GM19239 (cell line): ENCODE results near the gene HMGA1.

Experiments used
- DNase-seq: peaks from one replicate; pipeline ENCODE4 v3.0.0; 2011; ENCODE audit warnings: low spot score; ENCODE audit not compliant: insufficient read length
- FAIRE-seq: peaks from 2 replicates; lab custom pipeline; 2011; peaks lifted over from hg19 to GRCh38; lab: Jason Lieb, UNC

The HMGA1 gene, protein sequence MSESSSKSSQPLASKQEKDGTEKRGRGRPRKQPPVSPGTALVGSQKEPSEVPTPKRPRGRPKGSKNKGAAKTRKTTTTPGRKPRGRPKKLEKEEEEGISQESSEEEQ

DNA sequence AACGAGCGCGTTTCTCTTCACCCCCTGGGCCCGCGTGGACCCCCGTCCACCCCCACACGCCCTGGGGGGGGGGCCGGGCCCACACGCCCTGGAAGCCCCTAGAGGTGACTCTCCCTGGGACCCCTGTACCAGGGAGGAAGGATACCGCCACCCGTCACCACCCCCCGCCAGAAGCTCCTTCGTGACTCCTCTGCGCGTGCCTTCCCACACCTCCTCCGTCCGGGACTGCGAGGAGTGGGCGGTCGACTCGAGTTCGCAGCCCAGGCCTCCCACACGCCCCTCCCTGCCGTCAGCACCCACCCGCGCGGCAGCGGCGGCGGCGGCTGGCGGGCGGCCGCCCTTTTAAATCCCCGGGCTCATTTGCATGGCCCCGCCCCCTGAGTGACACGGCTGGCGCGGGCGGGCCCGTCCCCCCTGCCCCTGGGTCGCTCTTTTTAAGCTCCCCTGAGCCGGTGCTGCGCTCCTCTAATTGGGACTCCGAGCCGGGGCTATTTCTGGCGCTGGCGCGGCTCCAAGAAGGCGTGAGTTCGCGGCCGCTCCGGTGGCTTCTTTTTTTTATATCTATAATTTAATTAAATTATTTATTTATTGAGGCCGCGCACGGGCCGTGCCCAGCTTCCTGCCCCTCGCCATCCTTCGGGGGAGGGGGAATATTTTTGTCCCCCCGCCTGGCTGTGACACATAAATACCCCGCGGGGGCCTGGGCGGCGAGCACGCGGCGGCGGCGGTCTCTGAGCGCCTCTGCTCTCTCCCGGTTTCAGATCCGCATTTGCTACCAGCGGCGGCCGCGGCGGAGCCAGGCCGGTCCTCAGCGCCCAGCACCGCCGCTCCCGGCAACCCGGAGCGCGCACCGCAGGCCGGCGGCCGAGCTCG is at the start of gene HMGA1:
Gene HMGA1, plus strand, starts transcription at position 431 of the 873 bp plus-strand sequence. CDS start 3,908 bp downstream, outside the sequence.
- FAIRE-seq = peak; percentile 57
- peak; percentile 94 for DNase-seq

DNA sequence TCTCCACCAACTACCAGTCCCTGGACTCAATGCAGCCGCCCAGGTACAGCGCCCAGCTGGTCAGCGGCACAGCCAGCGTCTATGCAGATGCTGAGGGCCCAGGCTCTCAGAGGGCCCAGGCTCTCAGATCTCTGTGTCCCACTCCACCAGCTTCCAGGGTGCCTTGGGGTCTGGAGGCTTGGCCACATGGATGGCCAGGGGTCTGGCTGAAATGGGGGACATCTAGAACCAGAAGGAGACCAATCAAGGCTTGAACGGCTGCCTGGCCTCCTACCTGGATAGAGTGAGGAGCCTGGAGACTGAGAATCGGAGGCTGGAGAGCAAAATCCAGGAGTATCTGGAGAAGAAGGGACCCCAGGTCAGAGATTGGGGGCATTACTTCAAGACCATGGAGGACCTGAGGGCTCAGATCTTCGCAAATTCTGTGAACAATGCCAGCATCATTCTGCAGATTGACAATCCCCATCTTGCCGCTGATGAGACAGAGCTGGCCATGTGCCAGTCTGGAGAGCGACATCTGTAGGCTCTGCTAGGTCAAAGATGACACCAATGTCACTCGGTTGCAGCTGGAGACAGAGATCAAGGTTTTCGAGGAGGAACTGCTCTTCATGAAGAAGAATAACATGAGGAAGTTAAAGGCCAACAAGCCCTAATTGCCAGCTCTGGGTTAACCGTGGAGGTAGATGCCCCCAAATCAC is 46.7 kb upstream of the HMGA1 start:
- FAIRE-seq (no peak), DNase-seq (no peak)

DNA sequence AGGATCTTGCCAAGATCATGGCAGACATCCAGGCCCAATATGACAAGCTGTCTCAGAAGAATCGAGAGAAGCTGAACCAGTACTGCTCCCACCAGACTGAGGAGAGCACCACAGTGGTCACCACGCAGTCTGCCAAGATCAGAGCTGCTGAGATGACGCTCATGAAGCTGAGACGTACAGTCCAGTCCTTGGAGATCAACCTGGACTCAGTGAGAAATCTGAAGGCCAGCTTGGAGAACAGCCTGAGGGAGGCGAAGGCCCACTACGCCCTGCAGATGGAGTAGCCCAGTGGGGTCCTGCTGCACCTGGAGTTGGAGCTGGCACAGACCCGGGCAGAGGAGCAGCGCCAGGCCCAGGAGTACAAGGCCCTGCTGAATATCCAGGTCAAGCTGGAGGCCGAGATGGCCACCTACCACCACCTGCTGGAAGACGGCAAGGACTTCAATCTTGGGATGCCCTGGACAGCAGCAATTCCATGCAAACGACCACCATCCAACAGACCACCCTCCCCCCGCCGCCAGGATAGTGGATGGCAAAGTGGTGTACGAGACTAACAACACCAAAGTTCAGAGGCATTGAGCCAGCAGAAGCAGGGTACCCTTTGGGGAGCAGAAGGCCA is 46.1 kb upstream of the HMGA1 start:
- DNase-seq (no peak), FAIRE-seq (no peak)

DNA sequence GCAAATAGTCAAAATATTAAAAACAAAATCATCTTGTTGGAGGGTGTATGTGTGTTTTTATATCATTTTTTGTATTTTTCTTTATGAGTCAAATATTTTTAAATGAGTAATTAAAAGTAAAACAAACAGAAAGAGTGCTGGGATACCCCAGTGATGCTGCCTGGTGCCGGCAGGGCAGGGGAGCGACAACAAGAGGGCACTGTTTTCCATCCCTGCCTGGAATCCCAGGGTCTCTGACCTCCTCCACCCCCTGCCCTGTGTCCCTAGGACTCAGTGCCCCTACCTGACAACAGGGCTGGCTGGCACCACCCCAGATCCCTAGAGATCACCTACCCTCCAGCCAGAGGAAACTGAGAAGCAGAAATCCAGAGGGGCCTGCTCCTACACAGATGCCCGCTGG is 41.9 kb upstream of the HMGA1 start:
- FAIRE-seq = no peak
- DNase-seq = no peak

DNA sequence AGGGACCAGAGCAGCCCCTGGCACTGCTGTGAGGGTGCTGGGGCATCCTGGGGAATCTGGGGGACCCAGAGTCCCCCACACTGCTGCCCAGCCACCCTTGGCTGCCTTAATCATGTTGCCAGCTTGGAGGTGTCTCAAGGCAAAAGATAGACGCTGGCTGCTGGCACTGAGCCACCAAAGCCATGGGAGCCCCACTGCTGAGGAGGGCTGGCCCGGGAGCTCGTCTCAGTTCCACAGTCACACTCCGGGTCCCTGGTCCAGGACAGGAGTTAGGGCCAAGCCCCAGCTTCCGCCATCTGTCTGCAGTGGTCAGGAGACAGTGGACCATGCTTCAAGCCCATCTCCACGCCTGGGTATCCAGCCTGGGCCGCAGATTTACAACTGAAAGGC is 41.0 kb upstream of the HMGA1 start:
- no peak for FAIRE-seq

DNA sequence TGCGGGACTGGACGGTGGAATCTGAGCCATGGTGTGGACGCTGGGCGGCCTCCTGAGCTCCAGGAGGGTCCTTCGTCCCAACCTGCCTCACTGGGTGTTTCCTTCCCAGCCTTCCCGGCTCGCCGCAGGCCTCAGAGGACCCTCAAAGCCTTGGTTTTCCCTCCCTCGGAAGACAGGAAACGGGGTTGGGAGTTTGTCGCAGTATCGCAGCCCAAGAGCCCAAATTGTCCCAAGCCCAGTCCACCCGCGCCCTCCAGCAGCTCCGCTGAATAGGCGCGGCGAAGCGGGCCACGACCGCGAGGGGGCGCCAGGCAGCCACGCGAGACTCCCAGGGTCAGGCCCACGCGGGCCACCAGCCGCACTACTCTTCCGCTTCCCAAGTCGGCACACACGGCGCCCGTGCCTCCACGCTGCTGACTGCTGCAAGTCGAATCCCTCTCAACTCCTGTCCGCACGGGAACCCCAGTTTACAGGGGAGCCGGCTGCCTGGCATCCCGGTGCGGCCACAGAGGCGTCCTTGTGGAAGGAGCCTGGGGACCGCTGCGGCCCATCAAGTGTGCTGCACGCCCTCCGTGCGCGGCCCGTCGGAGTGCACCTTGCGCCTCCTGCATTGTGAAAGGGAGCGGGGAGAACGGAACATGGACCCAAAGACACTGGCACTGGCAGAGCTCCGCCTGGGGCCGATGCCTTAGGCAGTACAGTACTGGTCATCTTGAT is 40.4 kb upstream of the HMGA1 start:
- DNase-seq (peak; percentile 95), FAIRE-seq (no peak)

More for the DNA sequence above, 41.0 kb upstream of the HMGA1 start:
- no peak for DNase-seq

DNA sequence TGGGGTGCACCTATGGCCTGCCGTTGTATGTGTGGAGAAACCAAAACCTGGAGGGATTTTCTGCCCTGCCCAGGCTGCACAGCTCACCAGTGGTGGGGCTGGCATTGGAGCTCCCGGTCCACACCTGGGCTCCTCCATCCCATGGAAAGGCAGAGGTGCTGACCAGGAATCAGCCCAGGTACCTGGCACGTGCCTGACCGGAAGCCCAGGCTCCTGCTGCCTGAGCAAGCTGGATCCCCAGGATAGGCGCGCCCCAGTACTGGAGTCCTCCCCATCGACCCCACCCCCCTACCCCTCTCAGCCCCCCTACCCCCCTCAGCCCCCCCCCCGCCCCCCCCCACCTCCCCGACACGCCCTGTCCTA is 39.9 kb upstream of the HMGA1 start:
- no peak for DNase-seq
- FAIRE-seq = no peak

DNA sequence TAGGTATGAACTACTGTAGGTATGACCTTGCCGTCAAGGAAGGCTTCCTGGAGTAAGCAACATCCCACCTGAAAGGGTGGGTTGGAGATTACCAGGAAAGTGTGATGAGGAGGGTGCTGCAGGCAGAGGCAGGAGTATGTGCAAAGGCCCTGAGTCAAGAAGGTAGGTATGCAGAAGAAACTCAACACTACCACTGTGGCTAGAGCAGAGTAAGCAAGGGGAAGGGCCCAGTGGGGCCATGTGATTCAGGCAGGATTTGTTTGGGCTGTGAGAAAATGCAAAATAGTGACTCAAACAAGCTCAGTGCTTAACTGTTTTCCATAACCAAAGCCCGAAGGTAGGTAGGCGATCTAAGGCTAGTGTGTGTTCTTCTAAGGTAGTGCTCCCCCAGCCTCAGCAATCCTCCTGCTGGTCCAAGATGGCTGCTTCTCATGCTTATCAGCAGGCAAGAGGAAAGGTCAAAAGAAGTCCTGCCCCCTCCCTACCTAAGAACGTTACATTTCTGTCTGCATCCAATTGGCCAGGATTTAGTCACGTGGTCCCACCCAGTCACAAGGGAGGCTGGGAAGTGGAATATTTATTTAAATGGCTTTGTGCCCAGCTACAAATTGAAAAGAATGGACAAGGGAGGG is 36.2 kb upstream of the HMGA1 start:
- FAIRE-seq (no peak), DNase-seq (no peak)

DNA sequence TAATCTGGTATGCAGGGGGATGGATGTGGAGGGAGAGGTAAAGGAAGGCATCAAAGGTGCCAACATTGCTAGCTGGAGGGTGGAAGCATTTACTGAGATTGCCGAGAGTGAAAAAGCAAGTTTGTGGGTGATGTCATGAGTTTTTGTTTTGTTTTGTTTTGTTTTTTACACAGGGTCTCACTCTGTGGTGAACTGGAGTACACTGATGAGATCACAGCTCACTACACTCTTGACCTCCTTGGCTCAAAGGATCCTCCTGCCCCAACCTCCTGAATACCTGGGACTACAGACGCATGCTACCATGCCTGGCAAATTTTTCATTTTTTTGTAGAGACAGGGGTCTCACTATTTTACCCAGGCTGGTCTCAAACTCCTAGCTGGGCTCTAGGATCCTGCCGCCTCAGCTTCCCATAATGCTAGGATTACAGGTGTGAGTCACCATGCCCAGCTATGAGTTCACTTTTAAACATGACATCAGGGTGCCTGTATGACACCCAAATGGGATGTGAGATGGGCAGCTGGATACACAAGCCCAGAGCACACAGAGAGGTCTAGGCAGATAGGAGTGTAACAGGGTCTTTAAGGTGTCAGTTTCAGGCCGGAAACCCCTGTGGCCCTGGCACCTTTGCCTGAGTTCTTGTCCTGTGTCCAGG is 35.1 kb upstream of the HMGA1 start:
- no peak for FAIRE-seq
- DNase-seq = no peak

DNA sequence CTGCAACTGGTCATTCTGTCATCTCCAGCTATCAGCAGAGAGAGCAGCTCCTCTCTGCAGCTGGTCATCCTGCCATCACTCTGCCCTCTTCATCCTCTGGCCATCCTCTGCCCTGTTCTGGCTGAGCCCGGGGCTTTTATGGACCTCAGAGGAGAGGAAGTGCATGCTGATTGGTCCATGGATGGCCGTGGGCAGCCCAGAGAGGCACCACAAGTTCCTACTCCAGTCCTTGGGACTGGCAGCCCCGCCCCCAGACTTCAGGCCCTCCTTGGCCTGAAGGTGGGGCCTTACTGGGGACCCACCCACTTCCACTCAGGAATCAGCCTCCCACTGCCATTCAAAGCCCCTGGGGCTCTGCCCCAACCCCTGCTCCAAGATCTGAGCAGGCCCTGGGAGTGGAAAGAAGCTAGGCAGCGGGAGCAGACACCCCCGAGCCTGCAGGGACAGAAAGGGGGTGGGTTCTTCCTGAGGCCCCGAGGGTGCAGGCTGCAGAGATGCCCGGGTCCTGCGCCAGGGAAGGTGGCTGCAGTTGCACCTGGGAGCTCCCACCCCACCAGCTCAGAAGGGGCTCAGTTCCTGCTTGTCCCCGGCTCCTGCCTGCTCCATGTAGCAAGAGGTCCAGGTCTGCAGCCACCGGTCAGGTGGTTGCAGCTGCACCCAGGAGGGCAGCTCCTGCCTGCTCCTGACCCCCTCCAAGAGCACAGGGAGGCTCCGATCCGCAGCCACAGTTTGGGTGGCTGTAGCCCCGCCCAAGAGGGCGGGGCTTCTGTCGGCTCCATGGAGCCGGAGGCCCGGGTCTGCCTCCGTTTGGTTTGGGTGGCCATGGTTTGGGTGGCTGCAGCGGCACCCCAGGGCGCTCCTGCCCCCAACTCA is 34.1 kb upstream of the HMGA1 start:
- no peak for DNase-seq

DNA sequence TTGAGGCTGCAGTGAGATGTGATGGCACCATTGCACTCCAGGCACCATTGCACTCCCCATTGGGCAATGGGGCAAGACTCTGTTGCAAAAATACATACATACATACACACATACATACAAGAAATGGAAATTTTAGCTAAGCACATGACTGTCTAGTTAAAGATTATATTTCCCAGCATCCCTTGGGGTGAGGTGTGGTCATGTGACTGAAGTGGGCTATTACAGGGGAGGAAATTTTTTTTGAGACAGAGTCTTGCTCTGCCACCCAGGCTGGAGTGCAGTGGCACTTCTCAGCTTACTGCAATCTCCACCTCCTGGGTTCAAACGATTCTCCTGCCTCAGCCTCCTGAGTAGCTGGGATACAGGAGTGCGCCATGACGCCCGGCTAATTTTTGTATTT is 32.0 kb upstream of the HMGA1 start:
- no peak for FAIRE-seq

More for the DNA sequence above, 34.1 kb upstream of the HMGA1 start:
- FAIRE-seq = no peak

DNA sequence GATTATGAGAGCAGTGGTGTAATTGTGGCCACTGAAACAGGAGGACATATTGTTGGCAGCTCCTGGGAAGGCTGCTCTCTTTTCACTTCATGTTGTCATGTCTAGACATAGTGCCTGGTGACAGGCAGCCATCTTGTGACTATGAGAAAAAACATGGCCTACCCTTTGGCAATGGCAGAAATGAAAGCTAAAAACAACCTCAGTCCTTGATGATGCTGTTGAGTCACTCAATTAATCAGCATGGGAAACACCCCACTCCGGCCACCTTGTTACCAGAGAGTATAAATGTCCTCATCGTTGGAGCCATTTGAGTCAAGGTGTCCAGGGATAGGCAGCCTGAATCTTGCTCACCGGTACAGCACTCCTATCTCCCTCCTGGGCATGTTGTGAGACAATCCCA is 31.2 kb upstream of the HMGA1 start:
- FAIRE-seq (no peak), DNase-seq (no peak)

More for the DNA sequence above, 32.0 kb upstream of the HMGA1 start:
- DNase-seq = no peak

DNA sequence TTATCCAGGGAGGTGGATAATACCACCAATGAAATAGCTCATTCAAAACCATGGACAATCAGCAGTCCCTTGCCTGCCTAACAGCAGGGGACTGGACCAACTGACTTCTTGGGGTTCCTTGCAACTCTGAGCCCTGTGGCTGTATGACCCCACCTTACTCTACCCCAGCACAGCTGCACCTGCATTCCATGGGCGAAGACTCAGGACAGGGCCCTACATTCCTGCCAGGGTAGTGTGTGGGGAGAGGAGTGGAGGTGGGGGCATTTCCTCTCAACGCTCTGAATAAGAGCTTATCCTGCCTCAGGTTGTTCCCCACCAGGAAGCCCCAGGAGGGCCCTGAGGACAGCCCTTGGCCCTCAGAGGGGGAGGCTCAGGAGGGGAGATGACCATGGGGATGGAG is 30.8 kb upstream of the HMGA1 start:
- DNase-seq = no peak
- no peak for FAIRE-seq

DNA sequence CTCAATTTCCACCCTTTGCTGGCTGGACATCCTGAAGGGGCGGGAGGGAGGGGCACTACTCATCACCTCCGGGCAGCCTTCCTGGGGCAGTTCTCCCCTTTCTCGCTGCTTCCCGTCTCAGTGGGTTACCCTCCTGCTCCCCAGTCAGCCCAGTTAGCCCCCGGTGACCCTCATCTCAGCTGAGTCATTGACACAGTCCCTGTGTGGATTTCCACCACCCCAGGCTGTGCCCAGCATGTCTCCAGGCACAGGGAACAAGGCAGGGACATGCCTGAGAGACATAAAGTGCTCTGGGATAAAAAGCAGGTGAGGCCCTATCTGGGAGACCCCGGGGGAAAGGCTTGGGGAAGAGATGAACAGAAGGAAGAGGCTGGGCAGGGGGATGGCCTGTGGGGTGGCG is 29.9 kb upstream of the HMGA1 start:
- FAIRE-seq = no peak

DNA sequence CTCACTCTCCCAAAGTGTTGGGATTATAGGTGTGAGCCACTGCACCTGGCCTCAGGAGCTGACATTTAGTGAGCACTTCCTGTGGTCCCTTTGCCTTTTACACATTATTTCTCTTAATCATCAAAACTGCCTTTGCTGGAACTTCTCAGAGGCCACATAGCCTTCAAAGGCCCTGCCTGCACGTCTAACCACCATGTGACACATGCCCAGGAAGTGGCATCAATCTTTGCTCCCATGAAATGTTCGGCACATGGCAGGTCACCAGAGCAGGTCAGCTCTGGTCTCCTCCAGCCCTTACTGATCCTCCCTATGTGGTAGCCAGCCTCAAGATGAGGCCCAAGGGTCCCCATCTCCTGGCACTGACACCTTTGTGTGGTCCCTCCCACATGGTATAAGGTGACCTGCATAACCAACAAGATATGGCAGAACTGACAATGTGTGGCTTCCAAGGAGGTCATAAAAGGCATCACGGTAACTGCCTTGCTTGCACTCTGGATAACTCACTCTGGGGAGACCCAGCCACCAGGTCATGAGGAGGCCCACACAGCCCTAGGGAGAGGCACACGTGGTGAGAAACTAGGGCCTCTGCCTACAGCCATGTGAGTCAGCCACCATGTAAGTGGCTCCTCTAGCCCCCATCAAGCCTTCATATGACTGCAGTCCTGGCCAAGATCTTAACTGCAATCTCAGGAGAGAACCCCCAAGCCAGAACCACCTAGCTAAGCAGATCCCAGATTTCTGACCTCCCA is 28.8 kb upstream of the HMGA1 start:
- no peak for DNase-seq
- FAIRE-seq = no peak

More for the DNA sequence above, 29.9 kb upstream of the HMGA1 start:
- no peak for DNase-seq

DNA sequence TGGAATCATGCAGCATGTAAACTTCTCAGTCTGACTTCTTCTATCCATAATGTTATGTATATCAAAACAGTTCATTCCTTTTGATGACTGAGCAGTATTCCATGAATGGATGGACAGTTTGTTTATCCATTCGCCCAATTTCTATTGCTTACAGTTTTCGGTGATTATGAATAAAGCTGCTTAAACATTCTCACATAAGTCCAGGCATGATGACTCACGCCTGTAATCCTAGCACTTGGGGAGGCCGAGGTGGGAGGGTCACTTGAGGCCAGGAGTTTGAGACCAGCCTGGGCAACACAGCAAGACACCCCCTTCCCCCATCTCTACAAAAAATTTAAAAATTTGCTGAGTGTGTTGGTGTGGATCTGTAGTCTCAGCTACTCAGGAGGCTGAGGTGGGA is 22.9 kb upstream of the HMGA1 start:
- DNase-seq (no peak), FAIRE-seq (no peak)

DNA sequence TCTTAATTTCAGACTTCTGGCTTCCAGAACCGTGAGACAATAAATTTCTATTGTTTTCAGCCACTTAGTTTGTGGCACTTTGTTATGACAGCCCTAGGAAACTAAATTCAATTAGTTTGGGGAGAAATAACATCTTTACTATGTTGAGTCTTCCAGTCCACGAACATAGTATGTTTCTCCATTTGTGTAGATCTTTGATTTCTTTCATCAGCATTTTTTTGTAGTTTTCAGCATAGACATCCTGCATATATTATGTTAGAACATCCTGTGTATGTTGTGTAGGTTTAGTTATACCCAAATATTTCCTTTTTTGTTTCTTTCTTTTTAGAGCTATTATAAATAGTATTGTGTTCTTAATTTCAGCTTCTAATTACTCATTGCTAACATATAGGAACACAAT is 18.0 kb upstream of the HMGA1 start:
- no peak for DNase-seq

More for the DNA sequence above, 18.0 kb upstream of the HMGA1 start:
- peak; percentile 55 for FAIRE-seq
